Esophagus squamous epithelium (tissue), 5 donors: Measurements from ENCODE around the gene CCDC28B. TPM values are rescaled to one million over a fixed set of nuclear protein-coding genes. Genes with fewer than 3 reads are reported as not detected.

Source experiments
- DNase-seq: peaks from one replicate; lab custom pipeline; 2025; lab: John Stamatoyannopoulos, UW
- H3K27ac ChIP-seq, 4 donors: fragments of 200-600 bp; sonication (generic); one replicate each; pipeline ENCODE4 v1.5.1; 2016 to 2019; ENCODE audit warnings: mild to moderate bottlenecking in 1 of 4
- H3K27me3 ChIP-seq, 4 donors: fragments of 200-600 bp; sonication (generic); 1 replicate in 3 of 4; 2 replicates in 1 of 4; pipeline versions ENCODE4 v1.5.1 to v1.6.0; 2017 to 2021; ENCODE audit warnings: antibody characterized with exemption in 1 of 4
- H3K36me3 ChIP-seq, 3 donors: fragments of 200-600 bp; sonication (generic); one replicate each; pipeline ENCODE4 v1.5.1; 2016 to 2019
- H3K4me1 ChIP-seq, 3 donors: fragments of 200-600 bp; sonication (generic); one replicate each; pipeline ENCODE4 v1.5.1; 2017 to 2019
- H3K4me3 ChIP-seq, 4 donors: fragments of 200-600 bp; sonication (generic); 1 replicate in 3 of 4; 2 replicates in 1 of 4; pipeline ENCODE4 v1.5.1; 2016 to 2019; ENCODE audit warnings: mild to moderate bottlenecking in 2 of 4, moderate library complexity in 1 of 4
- H3K9me3 ChIP-seq, 3 donors: fragments of 200-600 bp; sonication (generic); one replicate each; pipeline ENCODE4 v1.5.1; 2016 to 2019
- CTCF ChIP-seq, 6 experiments: fragments of 450-650 bp in 4 of 6; fragments of 200-600 bp in 2 of 6; sonication (generic) in 2 of 6; IDR thresholded peaks; one replicate each; pipeline ENCODE4 v1.5.1; 2016 to 2019; ENCODE audit warnings: antibody characterized with exemption in 6 of 6, mild to moderate bottlenecking in 4 of 6, moderate library complexity in 4 of 6
- POLR2A ChIP-seq, 4 donors: fragments of 450-650 bp; IDR thresholded peaks; one replicate each; pipeline ENCODE4 v1.6.1; 2017; ENCODE audit warnings: antibody characterized with exemption in 4 of 4, mild to moderate bottlenecking in 4 of 4, moderate library complexity in 3 of 4
- WGBS, 2 donors: methylation state at CpG; one replicate each; pipeline ENCODE4 v1.1.5; 2018; 5-methylcytosine and 5-hydroxymethylcytosine counted together
- intact Hi-C: fragments of 100-400 bp; cut with DNase I; formaldehyde crosslinking; loops from one replicate; pipeline ENCODE4 v1.15.0; 2022
- total RNA-seq, 4 donors: library from RNA; depleted of rRNA; stranded (reverse); fragments of >200 nt; gene quantifications; one replicate each; pipeline ENCODE4 v1.1.0, GENCODE V29; 2016
- donor health status: DM: yes; HTN: yes; CAD: no.

CCDC28B gene
- total RNA-seq, 4 donors from 2014 or later, result 0.88 to 2.9 (median 1.6) TPM

- Histone ChIP-seq H3K27ac (peak overlapping the region; percentile 58 to 91 (median 84)), H3K36me3 (peaks cover 0 to 4% (median 0%) of the 10 kb centered on the region in 3 donors), H3K27me3 (no peaks in the 10 kb centered on the region), H3K4me3 (peak overlapping the region; percentile 48 to 77 (median 68)), H3K4me1 (peaks cover 5 to 52% (median 19%) of the 10 kb centered on the region in 3 donors), H3K9me3 (no peaks in the 10 kb centered on the region)
- TF ChIP-seq CTCF (IDR thresholded peaks at IDR 0.05) (no peak), POLR2A (IDR thresholded peaks at IDR 0.05) (no peak)
- DNase-seq, result no peak
- intact Hi-C loops, result no loop called here
- no CpG with 5 or more reads among the region's 20 CpGs for WGBS, 2 donors
These were observed 39.4 kb downstream of the CCDC28B start for GRCh38 chr1:32239790-32240139.

GRCh38 chr1:32240140-32240951, 40.0 kb downstream of the CCDC28B start:
- H3K27me3 ChIP-seq, result no peaks in the 10 kb centered on the region
- peak overlapping the region; percentile 48 to 77 (median 68) for H3K4me3 ChIP-seq
- intact Hi-C loops, result no loop called here
- peak overlapping the region; percentile 58 to 91 (median 84) for H3K27ac ChIP-seq
- TF ChIP-seq CTCF (IDR thresholded peaks at IDR 0.05) (peak in 4 of 6 experiments; percentile 16 to 25 (median 19)), POLR2A (IDR thresholded peaks at IDR 0.05) (peak in 1 of 4 donors; percentile 63)
- no peaks in the 10 kb centered on the region for H3K36me3 ChIP-seq
- peaks cover 5 to 52% (median 18%) of the 10 kb centered on the region in 3 donors for H3K4me1 ChIP-seq
- 3% methylated on average over 11 to 44 of the region's 62 CpGs for WGBS, 2 donors
- no peak for DNase-seq
- H3K9me3 ChIP-seq, result no peaks in the 10 kb centered on the region

- H3K27ac ChIP-seq, result peak overlapping the region; percentile 58 to 91 (median 84)
- peak overlapping the region; percentile 48 to 77 (median 68) for H3K4me3 ChIP-seq
- 0 to 4% methylated on average over 3 to 5 of the region's 55 CpGs for WGBS, 2 donors
- H3K36me3 ChIP-seq, result no peaks in the 10 kb centered on the region
- H3K9me3 ChIP-seq, result no peaks in the 10 kb centered on the region
- H3K27me3 ChIP-seq, result no peaks in the 10 kb centered on the region
- H3K4me1 ChIP-seq, result peaks cover 5 to 53% (median 13%) of the 10 kb centered on the region in 3 donors
- TF ChIP-seq POLR2A (IDR thresholded peaks at IDR 0.05), result no peak
- no peak for TF ChIP-seq CTCF (IDR thresholded peaks at IDR 0.05)
- DNase-seq, result no peak
- intact Hi-C loops, result no loop called here
These were observed 40.8 kb downstream of the CCDC28B start for GRCh38 chr1:32241001-32241763.

- intact Hi-C loops, result no loop called here
These were observed 42.0 kb downstream of the CCDC28B start for GRCh38 chr1:32242341-32242851.

More at GRCh38 chr1:32242341-32242851, 42.0 kb downstream of the CCDC28B start:
- no peaks in the 10 kb centered on the region for H3K9me3 ChIP-seq
- peaks cover 5 to 60% (median 23%) of the 10 kb centered on the region in 3 donors for H3K4me1 ChIP-seq
- 6 to 24% methylated on average over 3 to 7 of the region's 7 CpGs for WGBS, 2 donors
- peak overlapping the region in 1 of 4 donors; percentile 45 for H3K4me3 ChIP-seq
- TF ChIP-seq CTCF (IDR thresholded peaks at IDR 0.05) (no peak), POLR2A (IDR thresholded peaks at IDR 0.05) (no peak)
- peak overlapping the region in 3 of 4 donors; percentile 21 to 47 (median 34) for H3K27ac ChIP-seq
- no peaks in the 10 kb centered on the region for H3K27me3 ChIP-seq
- no peak for DNase-seq
- H3K36me3 ChIP-seq, result no peaks in the 10 kb centered on the region
